GM12864 (cell line): ENCODE results near the gene MKRN2.

Source experiments
- DNase-seq: peaks from one replicate; pipeline ENCODE4 v3.0.0-alpha.2; 2011; ENCODE audit warnings: low read depth
- H3K4me3 ChIP-seq: 2 replicates; pipeline ENCODE4 v1.5.1; 2011; ENCODE audit warnings: mild to moderate bottlenecking, low read depth, low read length, control low read depth
- TF ChIP-seq, protein P1 (sequence below): IDR thresholded peaks from 2 replicates; pipeline ENCODE4 v1.5.1; 2011; ENCODE audit warnings: low read depth, mild to moderate bottlenecking, moderate library complexity, low read length, control low read depth, inconsistent platforms; ENCODE audit errors: missing control alignments

MKRN2 gene

DNA sequence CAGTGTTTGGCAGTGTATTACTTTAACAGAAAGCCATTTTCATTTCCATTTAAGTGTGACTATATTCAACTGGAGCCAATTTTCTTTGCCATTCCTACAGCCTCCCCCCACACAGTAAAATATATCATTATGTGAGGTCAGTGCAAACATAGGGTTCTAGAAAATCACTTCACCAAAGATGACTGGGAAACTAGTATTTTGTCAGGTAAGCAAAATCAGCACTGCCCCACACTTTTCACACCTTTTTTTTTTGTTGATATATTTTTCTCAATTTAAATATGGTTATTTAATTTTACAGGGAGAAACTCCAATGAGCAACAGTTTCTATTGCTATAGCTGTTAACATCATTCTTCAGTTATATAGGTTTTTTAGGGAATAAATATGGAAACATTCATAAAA lies 41.3 kb upstream of the MKRN2 start:
- no peak overlapping the region for H3K4me3 ChIP-seq
- DNase-seq = no peak
- TF ChIP-seq, protein P1, sequence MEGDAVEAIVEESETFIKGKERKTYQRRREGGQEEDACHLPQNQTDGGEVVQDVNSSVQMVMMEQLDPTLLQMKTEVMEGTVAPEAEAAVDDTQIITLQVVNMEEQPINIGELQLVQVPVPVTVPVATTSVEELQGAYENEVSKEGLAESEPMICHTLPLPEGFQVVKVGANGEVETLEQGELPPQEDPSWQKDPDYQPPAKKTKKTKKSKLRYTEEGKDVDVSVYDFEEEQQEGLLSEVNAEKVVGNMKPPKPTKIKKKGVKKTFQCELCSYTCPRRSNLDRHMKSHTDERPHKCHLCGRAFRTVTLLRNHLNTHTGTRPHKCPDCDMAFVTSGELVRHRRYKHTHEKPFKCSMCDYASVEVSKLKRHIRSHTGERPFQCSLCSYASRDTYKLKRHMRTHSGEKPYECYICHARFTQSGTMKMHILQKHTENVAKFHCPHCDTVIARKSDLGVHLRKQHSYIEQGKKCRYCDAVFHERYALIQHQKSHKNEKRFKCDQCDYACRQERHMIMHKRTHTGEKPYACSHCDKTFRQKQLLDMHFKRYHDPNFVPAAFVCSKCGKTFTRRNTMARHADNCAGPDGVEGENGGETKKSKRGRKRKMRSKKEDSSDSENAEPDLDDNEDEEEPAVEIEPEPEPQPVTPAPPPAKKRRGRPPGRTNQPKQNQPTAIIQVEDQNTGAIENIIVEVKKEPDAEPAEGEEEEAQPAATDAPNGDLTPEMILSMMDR = no peak

DNA sequence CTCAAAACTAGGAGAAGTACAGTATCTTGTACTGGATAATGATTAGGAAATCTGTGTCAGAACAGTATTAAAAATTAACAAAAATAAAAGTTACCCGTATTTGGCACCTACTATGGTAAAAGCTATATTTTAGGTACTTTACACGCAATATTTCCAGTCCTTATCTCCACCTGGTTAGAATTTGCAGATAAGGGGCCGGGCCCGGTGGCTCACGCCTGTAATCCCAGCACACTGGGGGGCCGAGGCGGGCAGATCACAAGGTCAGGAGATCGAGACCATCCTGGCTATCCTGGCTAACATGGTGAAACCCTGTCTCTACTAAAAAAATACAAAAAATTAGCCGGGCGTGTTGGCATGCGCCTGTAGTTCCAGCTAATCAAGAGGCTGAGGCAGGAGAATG lies 40.0 kb upstream of the MKRN2 start:
- no peak overlapping the region for H3K4me3 ChIP-seq
- DNase-seq = no peak
- TF ChIP-seq, protein P1 = no peak

DNA sequence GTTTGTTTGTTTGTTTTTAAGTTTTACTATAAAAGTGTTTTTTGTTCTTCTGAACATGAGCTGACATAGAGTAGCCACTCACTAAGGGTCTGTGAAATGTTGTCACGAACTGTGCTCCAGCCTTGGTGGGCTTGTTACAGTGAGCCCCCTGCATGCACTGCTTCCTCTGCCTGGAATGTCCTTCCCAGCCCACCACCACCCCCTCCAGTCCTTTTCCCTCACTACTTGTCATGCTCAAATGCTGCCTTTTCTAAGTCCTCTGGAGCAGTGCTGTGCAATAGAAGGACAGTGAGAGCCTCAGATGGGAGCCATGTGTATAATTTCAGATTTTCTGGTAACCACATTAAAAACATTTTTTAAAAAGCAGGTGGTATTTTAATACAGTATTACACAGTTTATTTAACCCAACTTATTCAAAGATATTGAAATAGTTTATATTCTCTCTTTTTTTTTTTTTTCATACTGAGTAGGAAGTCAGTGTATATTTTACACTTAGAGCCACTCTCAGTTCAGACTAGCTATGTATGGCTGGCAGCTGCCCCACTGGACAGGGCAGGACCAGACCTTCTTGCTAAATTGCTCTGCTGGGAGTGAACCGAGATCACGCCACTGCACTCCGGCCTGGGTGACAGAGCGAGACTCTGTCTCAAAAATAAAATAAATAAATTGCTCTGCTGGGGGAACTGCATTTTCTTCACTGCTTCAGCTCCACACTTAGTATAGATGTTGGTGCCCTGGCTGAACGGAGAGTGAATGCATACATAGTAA lies 38.4 kb upstream of the MKRN2 start:
- TF ChIP-seq, protein P1 = no peak
- DNase-seq = no peak
- no peak overlapping the region for H3K4me3 ChIP-seq

DNA sequence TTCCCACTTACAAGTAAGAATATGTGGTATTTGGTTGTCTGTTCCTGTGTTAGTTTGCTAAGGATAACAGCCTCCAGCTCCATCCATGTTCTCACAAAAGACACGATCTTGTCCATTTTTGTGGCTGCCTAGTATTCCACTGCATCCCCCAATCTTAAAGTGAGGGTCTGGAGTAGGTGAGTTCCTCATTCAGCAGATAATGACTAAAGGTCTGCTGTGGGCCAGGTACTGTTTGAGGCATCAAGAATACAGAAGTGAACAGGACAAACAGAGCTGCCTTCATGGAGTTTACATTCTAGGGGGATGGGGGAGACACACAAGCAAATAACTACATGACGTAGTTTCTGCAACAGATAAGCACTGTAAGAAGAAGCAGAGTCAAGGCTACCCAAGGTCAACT lies 35.9 kb upstream of the MKRN2 start:
- no peak for DNase-seq
- H3K4me3 ChIP-seq = no peak overlapping the region
- TF ChIP-seq, protein P1 = no peak

DNA sequence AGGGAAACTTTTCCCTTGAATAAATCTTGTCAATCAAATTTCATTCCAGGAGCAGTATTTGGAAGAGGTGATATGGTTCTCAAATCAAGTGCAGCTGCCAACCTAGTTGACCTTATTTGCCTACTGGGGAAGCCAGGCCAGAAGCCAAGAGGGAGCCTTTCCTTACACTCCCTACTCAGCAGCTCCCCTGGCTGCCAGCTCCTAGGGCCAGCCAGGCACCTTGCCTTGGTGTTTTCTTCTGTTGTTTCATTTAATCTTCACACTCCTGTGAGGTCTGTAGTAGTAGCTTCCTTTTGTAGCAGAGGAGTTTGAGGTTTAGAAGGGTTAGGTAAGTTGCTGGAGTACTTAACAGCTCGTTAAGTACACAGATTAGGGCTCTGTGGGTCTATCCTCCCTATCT lies 34.2 kb upstream of the MKRN2 start:
- no peak for DNase-seq
- no peak overlapping the region for H3K4me3 ChIP-seq
- TF ChIP-seq, protein P1 = no peak

DNA sequence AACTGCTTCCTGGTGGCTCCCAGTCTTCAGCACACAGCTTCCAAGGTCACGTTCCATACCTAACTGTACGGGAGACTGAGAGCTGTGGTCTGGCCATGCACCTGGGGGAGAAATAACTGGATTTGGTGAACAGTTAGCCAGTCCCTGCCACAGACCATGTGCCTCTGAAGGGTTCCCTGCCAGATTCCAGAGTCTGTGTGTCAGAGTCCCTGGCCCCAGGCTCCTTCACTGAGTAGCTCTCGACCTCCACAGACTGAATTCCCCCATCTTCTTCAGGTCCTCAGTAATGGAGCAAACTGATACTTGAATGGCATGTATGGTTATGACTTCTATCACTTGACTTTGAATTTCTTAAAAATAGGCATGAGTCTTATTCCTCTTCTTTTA lies 29.1 kb upstream of the MKRN2 start:
- no peak overlapping the region for H3K4me3 ChIP-seq
- DNase-seq = no peak
- TF ChIP-seq, protein P1 = no peak

DNA sequence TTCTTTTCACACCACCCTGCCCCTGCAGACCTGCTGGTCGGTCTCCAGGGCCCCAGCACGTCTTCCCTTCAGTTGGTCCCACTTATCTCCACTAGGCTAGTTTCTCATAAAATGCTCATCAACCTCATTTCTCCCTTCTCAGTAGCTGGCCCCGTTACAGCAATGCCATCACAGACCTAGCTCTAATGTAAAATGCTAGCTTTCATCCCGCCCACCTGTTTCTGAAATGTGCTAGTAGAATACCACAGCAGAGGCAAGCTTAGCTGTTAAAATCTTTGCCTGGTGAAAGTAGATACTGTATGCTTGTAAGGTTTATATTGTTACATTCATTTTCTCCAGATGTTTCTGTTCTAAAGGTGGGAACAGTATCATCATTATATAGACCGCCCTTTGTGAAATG lies 24.7 kb upstream of the MKRN2 start:
- H3K4me3 ChIP-seq = no peak overlapping the region
- TF ChIP-seq, protein P1 = no peak
- no peak for DNase-seq
